Midbrain (tissue), 1 donor: ENCODE data around the gene ETV6.
"Not testable (repeated sequence)": the region's sequence is repeated elsewhere in the genome, so short reads cannot be mapped to it uniquely, and the experiment has no call there.

Experiments
- DNase-seq: peaks from one replicate; lab custom pipeline; 2025; lab: John Stamatoyannopoulos, UW

The ETV6 gene

GRCh38 chr12:11649413-11650285 is at the start of gene ETV6:
Gene ETV6 (plus strand): TSS chr12:11649674. CDS start chr12:11650128, 454 bp downstream.
- DNase-seq: peak; percentile 79

GRCh38 chr12:11600199-11600598 is 49.3 kb upstream of the ETV6 start:
- DNase-seq: no peak

- no peak for DNase-seq
These were observed 47.8 kb upstream of the ETV6 start for GRCh38 chr12:11601647-11602046.

GRCh38 chr12:11607313-11608081 is 42.0 kb upstream of the ETV6 start:
- DNase-seq: no peak

- no peak for DNase-seq
These were observed 40.4 kb upstream of the ETV6 start for GRCh38 chr12:11609045-11609444.

- no peak for DNase-seq
These were observed 34.0 kb upstream of the ETV6 start for GRCh38 chr12:11615481-11615880.

- DNase-seq: no peak
These were observed 31.4 kb upstream of the ETV6 start for GRCh38 chr12:11618046-11618445.

GRCh38 chr12:11621797-11622423 is 27.6 kb upstream of the ETV6 start:
- DNase-seq: peak; percentile 3

- no peak for DNase-seq
These were observed 26.6 kb upstream of the ETV6 start for GRCh38 chr12:11622876-11623281.

- no peak for DNase-seq
These were observed 26.1 kb upstream of the ETV6 start for GRCh38 chr12:11623382-11623781.

GRCh38 chr12:11624116-11624515 is 25.4 kb upstream of the ETV6 start:
- DNase-seq: no peak

GRCh38 chr12:11627709-11628108 is 21.8 kb upstream of the ETV6 start:
- not testable (repeated sequence) for DNase-seq

GRCh38 chr12:11628353-11628752 is 21.1 kb upstream of the ETV6 start:
- DNase-seq: no peak

GRCh38 chr12:11630046-11630706 is 19.3 kb upstream of the ETV6 start:
- no peak for DNase-seq

GRCh38 chr12:11631288-11631687 is 18.2 kb upstream of the ETV6 start:
- DNase-seq: no peak

GRCh38 chr12:11631881-11632280 is 17.6 kb upstream of the ETV6 start:
- DNase-seq: not testable (repeated sequence)

- no peak for DNase-seq
These were observed 15.5 kb upstream of the ETV6 start for GRCh38 chr12:11633968-11634367.

GRCh38 chr12:11635341-11635740 is 14.1 kb upstream of the ETV6 start:
- no peak for DNase-seq

- no peak for DNase-seq
These were observed 11.1 kb upstream of the ETV6 start for GRCh38 chr12:11638315-11638916.

GRCh38 chr12:11639454-11639853 is 10.0 kb upstream of the ETV6 start:
- DNase-seq: no peak

GRCh38 chr12:11641522-11641921 is 8.0 kb upstream of the ETV6 start:
- DNase-seq: no peak

- no peak for DNase-seq
These were observed 6.7 kb upstream of the ETV6 start for GRCh38 chr12:11642785-11643184.
